ENCODE measurements around the gene SRRM4. TPM values are rescaled to one million over a fixed set of nuclear protein-coding genes. Genes with fewer than 3 reads are reported as not detected.

The SRRM4 gene
- total and polyA plus RNA-seq, 2 experiments from 2014 or later, result 0.53 to 0.63 TPM

DNA sequence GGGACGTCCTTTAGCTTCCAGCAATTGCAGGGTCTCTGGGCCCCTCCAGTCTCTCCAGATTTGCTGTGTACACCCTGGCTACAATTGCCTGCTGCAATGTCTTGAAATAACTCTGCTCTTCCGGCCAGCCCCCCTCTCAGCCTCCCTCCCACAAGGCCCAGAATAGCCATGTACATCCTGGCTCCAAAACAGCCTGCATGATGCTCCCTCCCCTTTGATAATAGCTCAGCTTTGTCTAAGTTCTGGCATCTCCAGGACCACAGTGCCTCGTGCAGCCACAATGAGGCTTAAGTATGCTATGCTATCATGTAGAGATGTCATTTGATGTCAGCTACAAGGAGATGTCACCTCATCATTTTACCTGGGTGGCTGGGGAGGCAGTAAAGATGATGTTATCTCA is 74.6 kb downstream of the SRRM4 start (continued):
- TF ChIP-seq ETS1 (IDR thresholded peaks at IDR 0.05) (no peak), STAT1 (IDR thresholded peaks at IDR 0.05; ENCODE audit: unreplicated experiment) (no peak), EZH2 (IDR thresholded peaks at IDR 0.05; ENCODE audit: low read depth, unreplicated experiment) (no peak), EZH2phosphoT487 (IDR thresholded peaks at IDR 0.05; ENCODE audit: unreplicated experiment) (no peak), CREB1 (CRISPR knock-in tag; IDR thresholded peaks at IDR 0.05; ENCODE audit: low read depth) (no peak)
- TF ChIP-seq, protein P1, sequence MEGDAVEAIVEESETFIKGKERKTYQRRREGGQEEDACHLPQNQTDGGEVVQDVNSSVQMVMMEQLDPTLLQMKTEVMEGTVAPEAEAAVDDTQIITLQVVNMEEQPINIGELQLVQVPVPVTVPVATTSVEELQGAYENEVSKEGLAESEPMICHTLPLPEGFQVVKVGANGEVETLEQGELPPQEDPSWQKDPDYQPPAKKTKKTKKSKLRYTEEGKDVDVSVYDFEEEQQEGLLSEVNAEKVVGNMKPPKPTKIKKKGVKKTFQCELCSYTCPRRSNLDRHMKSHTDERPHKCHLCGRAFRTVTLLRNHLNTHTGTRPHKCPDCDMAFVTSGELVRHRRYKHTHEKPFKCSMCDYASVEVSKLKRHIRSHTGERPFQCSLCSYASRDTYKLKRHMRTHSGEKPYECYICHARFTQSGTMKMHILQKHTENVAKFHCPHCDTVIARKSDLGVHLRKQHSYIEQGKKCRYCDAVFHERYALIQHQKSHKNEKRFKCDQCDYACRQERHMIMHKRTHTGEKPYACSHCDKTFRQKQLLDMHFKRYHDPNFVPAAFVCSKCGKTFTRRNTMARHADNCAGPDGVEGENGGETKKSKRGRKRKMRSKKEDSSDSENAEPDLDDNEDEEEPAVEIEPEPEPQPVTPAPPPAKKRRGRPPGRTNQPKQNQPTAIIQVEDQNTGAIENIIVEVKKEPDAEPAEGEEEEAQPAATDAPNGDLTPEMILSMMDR (conservative IDR thresholded peaks at IDR 0.05; ENCODE audit: low read depth in 2 of 2), result no peak

DNA sequence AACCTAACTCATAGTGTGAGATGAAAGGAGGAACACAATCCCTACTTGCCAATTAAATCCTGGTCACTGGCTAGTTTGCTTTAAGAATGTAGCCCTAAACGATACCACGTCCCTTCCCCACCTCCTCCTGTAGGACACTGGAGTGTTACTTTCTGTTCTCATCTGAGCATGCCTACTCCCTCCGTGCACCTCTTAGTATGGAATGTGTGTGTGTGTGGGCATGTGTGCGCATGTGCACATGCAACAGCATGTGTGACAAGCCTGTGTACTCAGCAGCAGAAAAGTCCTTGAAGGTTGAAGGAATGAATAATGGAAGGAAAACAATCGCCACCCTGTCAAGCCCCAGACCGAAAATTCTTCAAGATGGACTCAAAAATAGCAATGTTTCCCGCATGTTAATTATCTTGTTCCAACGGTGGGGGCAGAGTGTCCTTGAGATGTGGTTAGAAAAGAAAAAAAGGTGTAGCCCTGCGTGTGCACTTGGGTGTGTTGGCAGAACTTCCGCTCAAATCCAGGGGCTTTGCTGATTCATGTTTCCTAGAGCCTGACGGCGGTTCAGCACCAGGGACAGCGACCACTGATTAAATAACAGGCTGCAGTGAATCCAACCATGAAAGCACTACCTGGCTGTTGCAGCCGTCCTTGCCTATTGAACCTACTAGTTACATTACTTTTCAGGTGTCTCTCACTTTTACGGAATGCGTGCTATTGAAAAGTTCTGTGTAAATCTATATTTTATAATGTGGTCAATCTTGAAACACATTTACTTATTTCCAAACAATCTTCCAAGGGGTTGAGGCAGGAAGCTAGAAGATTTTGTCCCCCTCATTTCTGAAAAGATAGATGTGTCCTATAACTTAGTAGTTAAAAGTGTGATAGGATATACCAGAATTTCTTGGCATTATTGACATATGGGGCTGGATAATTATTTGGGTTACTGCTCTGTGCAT is 79.8 kb downstream of the SRRM4 start:
- Histone ChIP-seq H3K79me2 (replicated peaks; ENCODE audit: insufficient read depth) (no peaks in the 10 kb centered on the region), H3K4me3 (no peak overlapping the region), H4K20me1 (replicated peaks; ENCODE audit: insufficient read depth) (no peaks in the 10 kb centered on the region), H3K9me2 (ENCODE audit: insufficient read depth) (no peaks in the 10 kb centered on the region), H3K27ac (ENCODE audit: low read depth) (no peak overlapping the region), H2AFZ (no peak overlapping the region), H3K27me3 (ENCODE audit: insufficient read depth) (no peaks in the 10 kb centered on the region), H3K36me3 (ENCODE audit: insufficient read depth) (no peaks in the 10 kb centered on the region), H3K4me1 (ENCODE audit: insufficient read depth) (no peaks in the 10 kb centered on the region), H3K4me2 (no peak overlapping the region), H3F3A (replicated peaks; ENCODE audit: low read depth) (no peaks in the 10 kb centered on the region)
- H3K9me3 Mint-ChIP-seq, result no peaks in the 10 kb centered on the region
- DNase-seq (ENCODE audit: low spot score) (peak; percentile 91), ATAC-seq (peak; percentile 95)
- H3K4me1 Mint-ChIP-seq, result peaks cover 10% of the 10 kb centered on the region
- no peaks in the 10 kb centered on the region; the same call in 2 of the 3 replicates for H3K36me3 Mint-ChIP-seq (ENCODE audit: low read depth)
- H3K27me3 Mint-ChIP-seq (ENCODE audit: insufficient read depth, low read depth, poor library complexity), result peaks cover 5% of the 10 kb centered on the region
- H3K27ac Mint-ChIP-seq, result peak overlapping the region; percentile 71; the same call in 1 of the 2 replicates
- no peak overlapping the region for H3K4me3 Mint-ChIP-seq
- TF ChIP-seq JUNB (IDR thresholded peaks at IDR 0.05; ENCODE audit: unreplicated experiment), result no peak
- TF ChIP-seq, protein P1 (conservative IDR thresholded peaks at IDR 0.05; ENCODE audit: low read depth in 2 of 2), result no peak
- TF ChIP-seq CREB1 (CRISPR knock-in tag; IDR thresholded peaks at IDR 0.05; ENCODE audit: low read depth), result 0 out of 2 replicates have a peak, but pooled peaks have one; percentile 16
- no peak for TF ChIP-seq EZH2 (IDR thresholded peaks at IDR 0.05; ENCODE audit: low read depth, unreplicated experiment)
- TF ChIP-seq REST (IDR thresholded peaks at IDR 0.05; ENCODE audit: unreplicated experiment), result peak; percentile 97
- no peak for TF ChIP-seq ZNF331 (CRISPR knock-in tag; IDR thresholded peaks at IDR 0.05; ENCODE audit: low read depth)
